T-cell (primary cell): ENCODE measurements around the gene WDR76. TPM values are rescaled to one million over a fixed set of nuclear protein-coding genes. Genes with fewer than 3 reads are reported as not detected.
"Not testable (repeated sequence)": the region's sequence is repeated elsewhere in the genome, so short reads cannot be mapped to it uniquely, and the experiment has no call there.

Source experiments
- ATAC-seq, 4 experiments: fragments of 200-7000 bp in 3 of 4; fragments of 150-1000 bp in 1 of 4; cut with Tn5 transposase; replicated peaks in 1 of 4; 1 replicate in 3 of 4; 2 replicates in 1 of 4; pipeline ENCODE4 v1.10.0; 2021; ENCODE audit warnings: moderate library complexity in 3 of 4, mild to moderate bottlenecking in 2 of 4, moderate number of reproducible peaks in 1 of 4
- CTCF ChIA-PET, 2 donors: fragments of 300-600 bp; sonication (Branson Sonifier 250); formaldehyde crosslinking; loops; one replicate each; lab custom pipeline; 2022; ENCODE audit warnings: antibody characterized with exemption in 2 of 2; lab: Charles Lee
- POLR2A ChIA-PET, 2 donors: fragments of 300-600 bp; sonication (Branson Sonifier 250); formaldehyde crosslinking; loops; one replicate each; lab custom pipeline; 2022; ENCODE audit warnings: antibody characterized with exemption in 2 of 2; lab: Charles Lee
- DNase-seq, 35 experiments: peaks; one replicate each; pipeline versions ENCODE4 v3.0.0 to v3.0.0-alpha.2; 2013 to 2023
- H3K27ac ChIP-seq: one replicate; pipeline ENCODE4 v1.5.1; 2013; ENCODE audit warnings: low read length
- H3K27me3 ChIP-seq, 2 experiments: replicated peaks in 1 of 2; 1 replicate in 1 of 2; 2 replicates in 1 of 2; pipeline versions ENCODE4 v1.6.1 to v1.7.0; 2013; ENCODE audit warnings: low read length in 1 of 2, mixed read lengths in 1 of 2; ENCODE audit not compliant: control insufficient read depth in 2 of 2, insufficient read depth in 2 of 2; ENCODE audit errors: extremely low read depth in 1 of 2
- H3K36me3 ChIP-seq, 2 donors: 1 replicate in 1 of 2; 2 replicates in 1 of 2; pipeline versions ENCODE4 v1.6.1 to v1.7.0; 2013; ENCODE audit warnings: low read length in 1 of 2; ENCODE audit not compliant: control insufficient read depth in 2 of 2, insufficient read depth in 1 of 2; ENCODE audit errors: extremely low read depth in 1 of 2
- H3K4me1 ChIP-seq, 2 experiments: 1 replicate in 1 of 2; 2 replicates in 1 of 2; pipeline versions ENCODE4 v1.6.1 to v1.7.0; 2013; ENCODE audit warnings: low read length in 2 of 2, mixed read lengths in 1 of 2; ENCODE audit not compliant: insufficient read depth in 2 of 2, control insufficient read depth in 1 of 2; ENCODE audit errors: extremely low read depth in 1 of 2
- H3K4me3 ChIP-seq, 2 donors: 1 replicate in 1 of 2; 2 replicates in 1 of 2; pipeline versions ENCODE4 v1.5.1 to v1.7.0; 2013; ENCODE audit warnings: mild to moderate bottlenecking in 2 of 2, low read length in 1 of 2, moderate library complexity in 1 of 2; ENCODE audit not compliant: control insufficient read depth in 1 of 2; ENCODE audit errors: extremely low read depth in 1 of 2
- H3K9me3 ChIP-seq: 2 replicates; pipeline ENCODE4 v1.7.0; 2013
- H3K27ac Mint-ChIP-seq, 2 donors: one replicate each; pipeline ENCODE4 v1.8.0; 2020 to 2021; ENCODE audit warnings: mild to moderate bottlenecking in 2 of 2, mixed read lengths in 2 of 2
- H3K27me3 Mint-ChIP-seq, 2 donors: one replicate each; pipeline ENCODE4 v1.8.0; 2021 to 2022; ENCODE audit warnings: mixed read lengths in 2 of 2
- H3K36me3 Mint-ChIP-seq: one replicate; pipeline ENCODE4 v1.8.0; 2021; ENCODE audit warnings: mixed read lengths
- H3K4me1 Mint-ChIP-seq, 3 donors: one replicate each; pipeline ENCODE4 v1.8.0; 2020 to 2022; ENCODE audit warnings: mixed read lengths in 3 of 3, mild to moderate bottlenecking in 1 of 3
- H3K4me3 Mint-ChIP-seq, 3 donors: one replicate each; pipeline ENCODE4 v1.8.0; 2020 to 2022; ENCODE audit warnings: mild to moderate bottlenecking in 3 of 3, mixed read lengths in 3 of 3, moderate library complexity in 3 of 3
- H3K9me3 Mint-ChIP-seq, 3 donors: one replicate each; pipeline ENCODE4 v1.8.0; 2020 to 2022; ENCODE audit warnings: mixed read lengths in 3 of 3
- WGBS: methylation state at CpG from one replicate; pipeline ENCODE4 v1.1.5; 2013; ENCODE audit warnings: missing lambda C conversion rate; ENCODE audit not compliant: insufficient coverage; 5-methylcytosine and 5-hydroxymethylcytosine counted together
- total RNA-seq, 35 experiments: library from RNA in 6 of 35; stranded (reverse) in 6 of 35; fragments of 120-200 nt in 1 of 35; gene quantifications; one replicate each; pipeline versions ENCODE4 v1.2.1 to v1.2.4 and lab custom pipeline; 2013 to 2026

WDR76 gene
- total RNA-seq, 5 donors from 2014 or later (not counting 1 experiment from before 2014, with no cell fraction given): 10.5 to 12.4 (median 11.6) TPM

GRCh38 chr15:43825305-43825704, 1.5 kb upstream of the WDR76 start:
- CTCF ChIA-PET: interaction anchor here in 1 of 2 donors (0.6 to 1.8 kb wide), 2 partner anchors 48 to 1083 kb away, joined by 5 to 6 read pairs; partner anchors contain the start of gene ELL3
- H3K27ac ChIP-seq, H3K9me3 Mint-ChIP-seq, H3K4me3 ChIP-seq, H3K36me3 ChIP-seq, ATAC-seq, H3K27me3 ChIP-seq, DNase-seq, H3K27me3 Mint-ChIP-seq, H3K9me3 ChIP-seq, H3K36me3 Mint-ChIP-seq: not testable (repeated sequence)
- Mint-ChIP-seq H3K4me1 (peaks cover 60 to 77% (median 65%) of the 10 kb centered on the region in 3 donors), H3K27ac (peak overlapping the region in 1 of 2 donors; percentile 98), H3K4me3 (peak overlapping the region in 2 of 3 donors; percentile 98 to 99)
- POLR2A ChIA-PET: interaction anchor here (0.6 to 1.6 kb wide), 8 partner anchors 25 to 737 kb away, joined by 3 to 11 read pairs (median 4); partner anchors contain the start of genes HYPK (in 2 of the 2), ELL3 (in 1 of the 2), GOLM2 (in 1 of the 2) and PDIA3 (in 1 of the 2)
- WGBS: 94% methylated on average over 7 of the region's 11 CpGs
- H3K4me1 ChIP-seq: peaks cover 32 to 62% of the 10 kb centered on the region in 2 experiments

- Histone ChIP-seq H3K27ac (peak overlapping the region; percentile 71), H3K27me3 (no peaks in the 10 kb centered on the region), H3K9me3 (no peaks in the 10 kb centered on the region), H3K36me3 (no peaks in the 10 kb centered on the region), H3K4me1 (peaks cover 32 to 62% of the 10 kb centered on the region in 2 experiments), H3K4me3 (peak overlapping the region; percentile 46 to 72)
- Mint-ChIP-seq H3K27me3 (no peaks in the 10 kb centered on the region), H3K36me3 (peaks cover 3% of the 10 kb centered on the region), H3K4me1 (peaks cover 58 to 72% (median 60%) of the 10 kb centered on the region in 3 donors), H3K4me3 (peak overlapping the region; percentile 84 to 99 (median 89)), H3K9me3 (no peaks in the 10 kb centered on the region), H3K27ac (peak overlapping the region; percentile 89 to 91)
- 98% methylated on average over 6 of the region's 11 CpGs for WGBS
- ChIA-PET CTCF (no interaction called here), POLR2A (no interaction called here)
- ATAC-seq (no peak), DNase-seq (no peak)
Observed at GRCh38 chr15:43826029-43826507, 734 bp upstream of the WDR76 start.

GRCh38 chr15:43828061-43828657, 1.4 kb downstream of the WDR76 start:
- DNase-seq (peak in 2 of 35 experiments; percentile 10 to 46), ATAC-seq (no peak)
- H3K9me3 Mint-ChIP-seq: no peaks in the 10 kb centered on the region
- no CpG with 5 or more reads among the region's 6 CpGs for WGBS
- H3K27ac Mint-ChIP-seq: peak overlapping the region; percentile 89 to 91
- Histone ChIP-seq H3K27me3 (no peaks in the 10 kb centered on the region), H3K4me1 (peaks cover 27 to 57% of the 10 kb centered on the region in 2 experiments), H3K9me3 (no peaks in the 10 kb centered on the region), H3K36me3 (no peaks in the 10 kb centered on the region), H3K27ac (peak overlapping the region; percentile 71), H3K4me3 (peak overlapping the region in 1 of 2 donors; percentile 72)
- CTCF ChIA-PET: no interaction called here
- no peaks in the 10 kb centered on the region for H3K27me3 Mint-ChIP-seq
- H3K4me3 Mint-ChIP-seq: peak overlapping the region; percentile 84 to 99 (median 89)
- H3K4me1 Mint-ChIP-seq: peaks cover 55 to 63% (median 57%) of the 10 kb centered on the region in 3 donors
- POLR2A ChIA-PET: interaction anchor here in 1 of 2 donors (0.5 to 0.7 kb wide), 3 partner anchors 19 to 877 kb away, joined by 3 to 5 read pairs (median 4); no protein-coding TSS in a partner anchor
- no peaks in the 10 kb centered on the region for H3K36me3 Mint-ChIP-seq

- not testable (repeated sequence) for H3K36me3 ChIP-seq, ATAC-seq, H3K27ac ChIP-seq, H3K36me3 Mint-ChIP-seq, H3K4me3 ChIP-seq, H3K27me3 ChIP-seq, DNase-seq, H3K9me3 ChIP-seq, H3K27me3 Mint-ChIP-seq, H3K4me3 Mint-ChIP-seq, H3K9me3 Mint-ChIP-seq
- CTCF ChIA-PET: interaction anchor here in 1 of 2 donors (0.6 kb wide), 1 partner anchor 674 kb away, joined by 5 read pairs; no protein-coding TSS in a partner anchor
- Mint-ChIP-seq H3K4me1 (peaks cover 44 to 51% (median 46%) of the 10 kb centered on the region in 3 donors), H3K27ac (peak overlapping the region; percentile 55 to 59)
- WGBS: 100% methylated on average over 1 of the region's 9 CpGs
- H3K4me1 ChIP-seq: peaks cover 21 to 47% of the 10 kb centered on the region in 2 experiments
- POLR2A ChIA-PET: interaction anchor here in 1 of 2 donors (0.7 kb wide), 1 partner anchor 15 kb away, joined by 4 read pairs; no protein-coding TSS in a partner anchor
Observed at GRCh38 chr15:43829951-43830540, 3.2 kb downstream of the WDR76 start.

- ATAC-seq, CTCF ChIA-PET, DNase-seq, H3K9me3 ChIP-seq, H3K36me3 Mint-ChIP-seq, H3K36me3 ChIP-seq, H3K27me3 Mint-ChIP-seq, H3K27ac Mint-ChIP-seq, POLR2A ChIA-PET, H3K27me3 ChIP-seq, H3K27ac ChIP-seq, H3K9me3 Mint-ChIP-seq, H3K4me3 Mint-ChIP-seq, H3K4me3 ChIP-seq: not testable (repeated sequence)
- peaks cover 40 to 49% (median 46%) of the 10 kb centered on the region in 3 donors for H3K4me1 Mint-ChIP-seq
- WGBS: 90% methylated on average over 2 of the region's 9 CpGs
- H3K4me1 ChIP-seq: peaks cover 18 to 42% of the 10 kb centered on the region in 2 experiments
Observed at GRCh38 chr15:43830691-43831275, 4.0 kb downstream of the WDR76 start.

- H3K27ac ChIP-seq, H3K9me3 Mint-ChIP-seq, DNase-seq, H3K27me3 ChIP-seq, H3K36me3 Mint-ChIP-seq, ATAC-seq, H3K27me3 Mint-ChIP-seq, H3K9me3 ChIP-seq, H3K4me3 ChIP-seq, H3K4me3 Mint-ChIP-seq: not testable (repeated sequence)
- WGBS: 88% methylated on average over 7 of the region's 14 CpGs
- CTCF ChIA-PET: interaction anchor here in 1 of 2 donors (0.6 kb wide), 1 partner anchor 9 kb away, joined by 3 read pairs; no protein-coding TSS in a partner anchor
- POLR2A ChIA-PET: interaction anchor here in 1 of 2 donors (0.6 kb wide), 1 partner anchor 1150 kb away, joined by 17 read pairs; no protein-coding TSS in a partner anchor
- Histone ChIP-seq H3K36me3 (peaks cover 0 to 12% of the 10 kb centered on the region in 2 donors), H3K4me1 (peaks cover 12 to 34% of the 10 kb centered on the region in 2 experiments)
- Mint-ChIP-seq H3K27ac (peak overlapping the region; percentile 29 to 52), H3K4me1 (peaks cover 32 to 41% (median 40%) of the 10 kb centered on the region in 3 donors)
Observed at GRCh38 chr15:43831519-43832052, 4.8 kb downstream of the WDR76 start.
